ENCODE measurements around the gene ALDOA. TPM values are rescaled to one million over a fixed set of nuclear protein-coding genes. Genes with fewer than 3 reads are reported as not detected.

Gene ALDOA
- total RNA-seq, 2 donors from 2014 or later = 2,869 to 3,626 TPM

DNA sequence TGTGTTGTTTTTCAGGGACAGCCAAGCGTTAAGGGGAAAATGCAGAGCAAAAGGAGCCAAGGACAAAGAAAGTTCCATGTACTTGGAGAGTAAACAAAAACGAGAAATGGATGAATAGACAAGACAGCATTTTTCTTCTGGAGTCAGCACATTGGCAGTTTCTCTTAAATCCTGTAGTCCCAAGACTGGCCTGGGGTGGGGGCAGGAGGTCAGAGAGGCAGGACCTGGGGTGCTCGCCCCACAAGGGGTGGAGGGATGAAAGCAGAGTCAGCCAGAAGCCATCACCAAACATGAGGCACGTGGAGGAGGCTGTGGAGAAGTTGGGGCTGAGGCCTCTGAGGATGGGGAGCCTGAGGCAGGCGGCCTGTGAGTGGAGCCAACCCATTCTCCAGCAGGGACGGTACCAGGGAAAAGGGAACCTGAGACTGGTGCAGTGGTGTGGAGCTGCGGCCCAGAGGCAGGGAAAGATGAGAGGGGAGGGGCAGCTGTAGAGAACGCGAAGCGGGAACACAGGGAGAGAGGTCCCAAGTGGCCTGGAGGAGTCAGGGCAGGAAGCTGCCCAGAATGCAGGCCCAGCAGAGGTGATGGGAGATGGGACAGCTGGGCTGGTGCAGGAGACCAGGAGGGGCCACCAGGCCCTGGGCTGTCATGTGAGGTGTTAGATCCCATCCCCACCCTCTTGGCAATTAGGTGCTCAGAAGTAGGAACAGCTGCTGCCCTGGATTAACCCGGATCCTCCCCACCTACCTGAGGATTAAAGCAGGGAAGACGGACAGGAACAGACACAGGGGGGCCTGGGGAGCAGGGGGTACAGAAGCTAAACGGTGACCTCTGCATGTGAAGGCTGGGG is 37.7 kb upstream of the ALDOA start:
- TF ChIP-seq, protein P1, sequence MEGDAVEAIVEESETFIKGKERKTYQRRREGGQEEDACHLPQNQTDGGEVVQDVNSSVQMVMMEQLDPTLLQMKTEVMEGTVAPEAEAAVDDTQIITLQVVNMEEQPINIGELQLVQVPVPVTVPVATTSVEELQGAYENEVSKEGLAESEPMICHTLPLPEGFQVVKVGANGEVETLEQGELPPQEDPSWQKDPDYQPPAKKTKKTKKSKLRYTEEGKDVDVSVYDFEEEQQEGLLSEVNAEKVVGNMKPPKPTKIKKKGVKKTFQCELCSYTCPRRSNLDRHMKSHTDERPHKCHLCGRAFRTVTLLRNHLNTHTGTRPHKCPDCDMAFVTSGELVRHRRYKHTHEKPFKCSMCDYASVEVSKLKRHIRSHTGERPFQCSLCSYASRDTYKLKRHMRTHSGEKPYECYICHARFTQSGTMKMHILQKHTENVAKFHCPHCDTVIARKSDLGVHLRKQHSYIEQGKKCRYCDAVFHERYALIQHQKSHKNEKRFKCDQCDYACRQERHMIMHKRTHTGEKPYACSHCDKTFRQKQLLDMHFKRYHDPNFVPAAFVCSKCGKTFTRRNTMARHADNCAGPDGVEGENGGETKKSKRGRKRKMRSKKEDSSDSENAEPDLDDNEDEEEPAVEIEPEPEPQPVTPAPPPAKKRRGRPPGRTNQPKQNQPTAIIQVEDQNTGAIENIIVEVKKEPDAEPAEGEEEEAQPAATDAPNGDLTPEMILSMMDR (IDR thresholded peaks at IDR 0.05) = no peak
- no peak for DNase-seq (ENCODE audit: low spot score)
- Histone ChIP-seq H3K4me3 (no peak overlapping the region), H3K27ac (no peak overlapping the region), H3K27me3 (peaks cover 13 to 18% of the 10 kb centered on the region in 2 donors), H3K9me3 (no peaks in the 10 kb centered on the region), H3K4me1 (peaks cover 0 to 13% of the 10 kb centered on the region in 2 donors), H3K36me3 (no peaks in the 10 kb centered on the region)

DNA sequence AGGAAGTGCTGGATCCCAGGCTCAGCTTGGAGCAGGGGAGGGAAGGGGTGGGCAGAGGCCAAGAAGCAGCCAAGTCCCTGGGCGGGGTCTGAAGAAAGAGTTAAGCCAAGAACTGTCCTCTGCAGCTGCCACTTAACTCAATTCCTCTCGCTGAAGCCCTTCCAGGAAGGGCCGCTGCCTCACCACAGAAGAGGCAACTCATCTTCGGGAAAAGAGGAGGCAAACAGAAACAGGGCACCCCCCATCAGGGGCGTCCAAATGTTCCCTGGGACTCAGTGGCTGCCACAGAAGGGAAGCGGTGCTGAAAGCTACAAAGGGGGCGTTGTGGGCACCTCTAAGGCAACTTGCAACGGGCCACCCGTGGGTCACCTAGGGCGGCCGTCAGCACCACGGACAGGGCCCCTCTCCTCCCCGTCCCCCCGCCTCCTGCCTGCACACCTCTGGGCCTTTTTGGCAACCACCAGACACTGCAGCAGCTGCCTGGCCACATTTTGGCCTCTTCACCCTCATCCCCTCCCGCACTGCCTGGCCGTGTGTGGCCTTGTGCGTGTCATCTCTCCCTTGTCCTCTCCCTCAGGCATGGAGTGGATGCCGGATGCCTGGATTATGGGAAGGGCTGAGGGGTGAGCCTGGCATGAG is 37.0 kb upstream of the ALDOA start:
- no peak for DNase-seq (ENCODE audit: low spot score)
- TF ChIP-seq, protein P1 (IDR thresholded peaks at IDR 0.05) = no peak
- Histone ChIP-seq H3K9me3 (no peaks in the 10 kb centered on the region), H3K36me3 (no peaks in the 10 kb centered on the region), H3K27ac (no peak overlapping the region), H3K27me3 (peaks cover 15 to 18% of the 10 kb centered on the region in 2 donors), H3K4me1 (peaks cover 0 to 13% of the 10 kb centered on the region in 2 donors), H3K4me3 (no peak overlapping the region)

DNA sequence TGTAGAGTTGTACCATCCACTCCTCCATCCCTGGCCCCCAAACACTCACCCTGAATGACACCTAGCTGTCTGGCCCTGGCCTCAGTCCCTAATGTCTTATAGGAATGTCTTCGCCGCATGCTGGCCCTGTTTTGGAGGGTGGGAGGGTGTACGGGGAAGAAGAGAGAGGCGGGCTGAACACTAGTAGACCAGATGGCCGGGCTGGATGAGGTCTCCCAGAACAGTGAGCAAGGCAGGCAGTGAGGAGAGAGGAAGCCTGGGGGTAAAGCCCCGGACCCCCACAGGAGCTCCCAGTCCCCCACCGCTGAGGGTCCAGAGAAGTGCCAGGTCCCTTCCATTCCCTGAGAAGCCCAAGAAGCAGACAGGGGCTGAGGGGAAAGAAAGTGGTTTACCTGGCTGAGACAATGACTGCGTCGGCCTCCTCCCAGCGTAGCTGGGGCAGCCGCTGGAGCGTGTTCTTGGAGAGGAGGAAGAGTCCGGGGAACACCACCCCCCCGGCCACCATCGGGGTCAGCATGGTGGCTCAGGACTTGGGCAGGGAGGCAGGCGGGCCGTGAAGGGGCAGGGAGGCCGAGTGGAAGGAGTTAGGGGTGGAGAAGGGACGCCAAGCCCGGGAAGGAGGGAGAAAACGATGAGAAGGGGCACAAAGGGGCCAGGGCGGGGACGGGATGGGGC is 35.4 kb upstream of the ALDOA start:
- H3K27me3 ChIP-seq = peaks cover 17 to 23% of the 10 kb centered on the region in 2 donors
- H3K4me1 ChIP-seq = peaks cover 0 to 13% of the 10 kb centered on the region in 2 donors
- H3K4me3 ChIP-seq = no peak overlapping the region
- H3K27ac ChIP-seq = no peak overlapping the region
- TF ChIP-seq, protein P1 (IDR thresholded peaks at IDR 0.05) = no peak
- H3K36me3 ChIP-seq = no peaks in the 10 kb centered on the region
- no peaks in the 10 kb centered on the region for H3K9me3 ChIP-seq
- no peak for DNase-seq (ENCODE audit: low spot score)

DNA sequence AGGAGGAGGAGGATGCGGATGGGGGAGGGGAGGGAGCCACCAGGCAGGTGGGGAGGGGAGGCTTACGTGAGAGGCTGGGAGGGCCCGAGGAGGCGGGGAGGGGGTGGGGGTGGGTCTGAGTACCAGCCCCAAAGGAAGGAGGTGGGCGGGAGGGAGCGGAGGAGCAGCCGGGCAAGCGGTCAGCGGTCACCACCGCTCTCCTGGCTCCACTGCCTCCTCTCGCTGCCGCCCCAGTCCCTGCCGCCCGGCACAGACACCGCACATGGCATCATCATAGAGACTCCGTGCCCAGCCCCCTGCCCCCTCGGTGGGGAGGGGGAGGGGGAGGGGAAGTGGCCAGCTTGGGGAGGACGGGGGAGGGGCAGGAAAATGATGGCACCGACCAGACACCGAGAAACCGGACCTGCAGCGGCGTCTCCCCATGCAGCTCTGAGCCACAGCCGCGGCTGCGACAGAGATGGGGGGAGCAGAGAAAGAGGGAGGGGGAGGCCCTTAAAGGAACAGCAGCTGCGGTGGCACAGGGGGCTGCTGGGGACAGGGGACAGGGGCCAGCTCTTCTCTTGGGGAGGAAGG is 34.6 kb upstream of the ALDOA start, which contains the start of gene TLCD3B:
TLCD3B (minus strand) TSS at position 431 of the 573 bp plus-strand sequence. CDS start 744 bp downstream, outside the sequence.
- Histone ChIP-seq H3K4me1 (peaks cover 0 to 13% of the 10 kb centered on the region in 2 donors), H3K27ac (no peak within 1 kb of the TSS), H3K4me3 (peak within 1 kb of the TSS in 1 of 2 donors; percentile 29), H3K36me3 (no peaks in the 10 kb centered on the region), H3K9me3 (no peaks in the 10 kb centered on the region), H3K27me3 (peaks cover 15 to 23% of the 10 kb centered on the region in 2 donors)
- TF ChIP-seq, protein P1 (IDR thresholded peaks at IDR 0.05) = no peak
- DNase-seq (ENCODE audit: low spot score) = no peak

DNA sequence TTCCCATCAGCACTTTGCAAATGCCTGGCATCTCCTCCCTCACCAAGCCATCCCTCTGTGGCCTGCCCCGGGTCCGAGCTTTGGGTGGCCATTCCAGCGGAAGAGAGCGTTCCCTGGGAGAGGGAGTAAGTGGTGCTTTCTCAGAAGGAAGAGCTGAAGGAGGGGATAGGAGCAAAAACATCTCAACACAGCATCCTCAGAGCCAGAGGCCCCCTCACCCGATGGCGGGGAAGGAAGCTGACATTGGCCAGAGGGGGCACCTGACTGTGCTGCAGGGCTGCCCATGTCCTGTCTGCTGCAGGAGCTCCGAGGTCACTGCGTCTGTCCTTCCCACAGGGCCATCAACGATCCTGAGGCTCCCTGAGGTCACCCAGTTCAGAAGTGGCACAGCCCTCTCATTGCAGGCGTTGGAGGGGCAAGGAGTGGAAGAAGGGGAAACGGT is 34.1 kb upstream of the ALDOA start:
- DNase-seq (ENCODE audit: low spot score) = no peak
- Histone ChIP-seq H3K4me1 (peaks cover 0 to 13% of the 10 kb centered on the region in 2 donors), H3K4me3 (peak overlapping the region in 1 of 2 donors; percentile 29), H3K36me3 (no peaks in the 10 kb centered on the region), H3K27ac (no peak overlapping the region), H3K9me3 (no peaks in the 10 kb centered on the region), H3K27me3 (peaks cover 15 to 23% of the 10 kb centered on the region in 2 donors)
- TF ChIP-seq, protein P1 (IDR thresholded peaks at IDR 0.05) = no peak

Data from right atrium auricular region (tissue), 2 donors.